SHP77 treated with DMSO at 0.1 percent for 48 hours (cell line): ENCODE results near the gene ZNF784.

Experiments
- DNase-seq: peaks from one replicate; lab custom pipeline; 2025; lab: John Stamatoyannopoulos, UW

ZNF784 gene, protein sequence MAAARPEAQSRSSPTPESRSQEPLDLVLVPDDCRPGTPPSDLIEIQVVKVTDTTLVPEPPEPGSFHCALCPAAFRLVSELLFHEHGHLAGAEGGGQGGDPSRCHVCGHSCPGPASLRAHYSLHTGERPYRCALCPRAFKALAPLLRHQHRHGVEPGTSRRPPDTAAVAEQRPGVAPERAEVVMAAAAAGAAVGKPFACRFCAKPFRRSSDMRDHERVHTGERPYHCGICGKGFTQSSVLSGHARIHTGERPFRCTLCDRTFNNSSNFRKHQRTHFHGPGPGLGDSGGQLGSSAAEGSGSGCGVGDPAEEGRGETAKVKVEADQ

DNA sequence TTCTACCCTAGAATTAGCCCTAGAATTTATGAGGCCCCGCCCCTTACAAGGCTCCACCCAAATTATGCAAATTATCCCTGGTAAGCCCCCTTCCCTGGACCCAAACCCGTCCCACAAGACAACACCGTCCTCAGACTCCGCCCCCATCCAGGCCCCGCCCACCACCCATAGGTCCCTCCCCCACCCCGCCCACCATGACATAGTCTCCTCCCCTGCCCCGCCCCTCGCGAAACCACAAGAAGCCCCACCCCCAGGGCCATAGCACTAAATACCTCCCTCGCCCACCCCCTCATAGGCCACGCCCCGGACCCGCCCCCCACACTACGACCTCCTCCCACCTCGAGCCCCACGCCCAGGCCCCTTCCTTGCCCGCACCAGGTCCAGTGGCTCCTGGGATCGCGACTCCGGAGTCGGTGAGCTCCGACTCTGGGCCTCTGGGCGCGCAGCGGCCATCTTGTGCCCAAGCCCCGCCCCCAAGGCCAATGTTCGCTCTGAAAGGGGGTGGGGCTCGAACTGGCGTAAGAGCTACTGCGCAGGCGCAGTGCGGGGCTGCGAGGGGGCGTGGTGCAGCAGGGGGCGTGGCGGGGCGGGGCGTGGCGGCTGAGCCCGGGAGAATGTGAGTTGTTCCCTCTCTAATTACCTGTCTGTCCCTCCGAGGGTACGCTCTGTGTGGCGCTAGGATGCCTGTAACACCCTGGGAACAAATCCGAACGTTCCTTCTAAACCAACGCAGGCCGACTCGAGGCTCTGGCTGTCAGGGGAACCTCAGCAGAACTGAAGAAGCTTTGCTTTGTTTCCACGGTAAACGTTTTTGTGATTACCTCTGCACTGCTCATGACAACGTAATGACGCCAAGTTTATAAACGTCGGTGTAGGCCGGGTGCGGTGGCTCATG is at the start of gene ZNF784:
Gene ZNF784 (minus strand): TSS at position 458 of the 895 bp plus-strand sequence. CDS start 5 bp downstream, at position 453.
- DNase-seq: peak; percentile 89

DNA sequence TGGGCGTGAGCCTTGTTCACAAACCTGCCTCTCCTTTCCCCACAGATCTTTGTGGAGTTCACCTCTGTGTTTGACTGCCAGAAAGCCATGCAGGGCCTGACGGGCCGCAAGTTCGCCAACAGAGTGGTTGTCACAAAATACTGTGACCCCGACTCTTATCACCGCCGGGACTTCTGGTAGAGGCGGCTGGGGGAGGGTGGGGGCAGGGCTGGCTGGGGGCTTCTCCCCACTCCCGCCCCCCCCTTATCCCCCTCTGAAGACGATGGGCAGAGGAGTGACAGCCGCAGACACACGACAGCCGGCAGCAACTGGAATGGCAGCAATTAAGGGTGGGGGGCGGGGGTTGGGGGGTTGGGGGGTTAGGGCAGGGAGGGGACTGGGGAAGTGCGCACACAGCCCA is 49.5 kb upstream of the ZNF784 start:
- DNase-seq: no peak

DNA sequence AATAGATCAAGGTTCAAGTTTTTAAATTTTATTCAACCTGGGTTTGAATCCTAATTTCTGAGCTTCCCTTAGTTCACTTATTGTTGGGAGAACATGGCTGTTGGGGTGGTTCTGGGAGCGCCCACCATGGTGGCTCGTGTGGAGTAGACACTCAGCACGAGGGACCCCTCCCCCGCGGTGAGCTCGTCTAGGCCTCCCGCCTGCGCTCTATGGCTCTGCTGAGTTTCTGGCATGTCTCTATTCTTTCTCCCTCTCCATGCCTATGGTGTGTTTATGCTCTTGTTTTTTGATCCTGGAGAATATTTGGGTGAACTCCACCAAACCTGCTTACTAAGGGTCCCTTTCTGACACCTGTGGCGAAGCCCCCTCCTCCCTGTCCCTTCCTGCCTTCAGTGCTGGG is 49.1 kb upstream of the ZNF784 start:
- DNase-seq: no peak

DNA sequence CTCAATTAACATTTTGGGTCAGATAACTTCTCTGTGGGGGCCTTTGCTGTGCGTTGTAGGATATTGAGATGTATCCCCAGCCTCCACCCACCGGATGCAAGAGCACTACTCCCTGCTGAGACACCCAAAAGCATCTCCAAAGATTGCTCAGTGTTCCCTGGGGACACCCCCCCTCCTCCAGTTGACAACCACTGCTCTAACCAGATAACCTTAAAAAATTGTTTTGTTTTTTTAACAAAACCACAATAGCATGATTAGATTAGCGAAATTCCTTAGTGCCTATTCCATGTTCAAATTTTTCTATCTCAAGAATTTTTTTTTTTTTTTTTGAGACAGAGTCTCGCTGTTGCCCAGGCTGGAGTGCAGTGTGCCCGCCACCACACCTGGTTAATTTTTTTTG is 48.1 kb upstream of the ZNF784 start:
- DNase-seq: no peak

DNA sequence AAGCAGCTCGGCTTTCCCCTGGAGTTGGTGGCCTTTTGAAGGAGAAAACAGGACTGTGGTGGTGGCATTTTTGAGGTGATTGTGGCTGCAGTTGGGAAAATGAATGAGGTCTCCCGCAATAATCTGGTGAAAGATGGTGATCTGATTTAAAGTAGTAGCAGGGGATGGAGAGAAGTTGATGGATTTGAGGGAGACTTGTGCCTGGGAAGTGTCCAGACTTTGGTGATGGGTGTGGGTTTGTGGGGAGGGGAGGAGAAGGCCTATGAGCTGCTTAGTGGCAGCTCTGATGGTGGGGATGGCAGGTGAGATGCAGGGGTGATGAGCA is 46.6 kb upstream of the ZNF784 start:
- DNase-seq: no peak

DNA sequence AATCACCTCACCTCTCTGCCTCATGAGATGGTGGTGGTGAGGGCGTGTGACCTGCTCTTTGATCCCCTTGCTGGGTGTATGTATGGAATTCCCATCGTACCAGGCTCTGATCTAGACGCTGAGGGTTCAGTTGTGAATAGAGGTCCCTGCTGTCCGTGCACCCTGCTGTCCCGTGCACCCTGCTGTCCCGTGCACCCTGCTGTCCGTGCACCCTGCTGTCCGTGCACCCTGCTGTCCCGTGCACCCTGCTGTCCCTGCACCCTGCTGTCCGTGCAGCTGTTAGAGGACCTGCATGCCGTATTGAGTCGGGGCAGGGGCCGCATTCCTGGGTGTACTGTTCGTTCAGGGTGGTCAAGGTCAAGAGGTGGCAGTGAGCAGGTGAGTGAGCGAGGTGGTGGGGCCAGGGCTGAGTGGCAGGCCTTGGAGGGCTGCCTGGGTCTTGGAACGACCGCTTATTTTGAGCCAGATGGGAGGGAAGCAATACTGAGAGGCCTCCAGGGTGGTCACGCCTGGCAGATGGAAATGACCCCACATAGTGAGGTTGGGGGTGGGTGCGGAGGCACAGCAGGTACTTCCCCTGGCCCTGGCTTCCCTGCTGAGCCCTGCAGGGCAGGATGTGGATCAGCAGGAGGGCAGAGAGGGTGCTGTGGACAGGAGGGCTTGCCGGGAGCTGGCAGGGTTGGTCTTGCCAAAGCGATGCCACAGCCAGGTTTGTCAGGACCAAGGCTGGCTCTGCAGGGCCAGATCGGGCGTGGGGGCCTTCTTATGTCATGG is 46.1 kb upstream of the ZNF784 start:
- DNase-seq: no peak

DNA sequence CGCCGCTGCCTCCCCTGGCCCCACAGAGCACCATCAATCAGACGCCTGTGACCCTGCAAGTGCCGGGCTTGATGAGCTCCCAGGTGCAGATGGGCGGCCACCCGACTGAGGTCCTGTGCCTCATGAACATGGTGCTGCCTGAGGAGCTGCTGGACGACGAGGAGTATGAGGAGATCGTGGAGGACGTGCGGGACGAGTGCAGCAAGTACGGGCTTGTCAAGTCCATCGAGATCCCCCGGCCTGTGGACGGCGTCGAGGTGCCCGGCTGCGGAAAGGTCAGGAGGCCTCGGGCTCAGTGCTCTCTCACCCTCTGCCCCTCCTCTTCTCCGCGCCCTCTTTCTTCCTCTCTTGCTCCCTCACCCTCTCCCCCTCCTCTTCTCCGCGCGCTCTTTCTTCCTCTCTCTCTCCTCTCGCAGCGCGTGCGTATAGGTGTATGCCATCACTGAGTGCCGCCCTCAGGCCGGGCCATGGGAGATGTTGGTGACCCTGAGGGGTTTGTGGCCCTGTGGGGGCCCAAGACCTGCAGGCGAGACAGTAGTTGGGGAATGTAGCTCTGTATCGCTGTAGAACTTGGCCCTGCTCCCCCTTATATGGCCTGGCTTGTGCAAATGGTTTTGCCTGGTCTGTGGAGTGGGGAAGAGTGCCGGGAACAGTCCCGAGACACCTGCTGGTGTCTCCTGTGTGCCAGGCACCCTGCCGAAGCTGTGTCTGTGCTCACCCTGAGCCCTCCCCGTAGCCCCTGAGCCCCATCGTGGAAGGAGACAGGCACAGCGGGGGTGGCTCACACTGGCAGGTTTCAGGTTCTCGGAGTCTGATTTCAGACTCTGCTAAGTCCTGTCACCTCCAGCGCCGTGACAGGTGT is 45.3 kb upstream of the ZNF784 start:
- DNase-seq: no peak

DNA sequence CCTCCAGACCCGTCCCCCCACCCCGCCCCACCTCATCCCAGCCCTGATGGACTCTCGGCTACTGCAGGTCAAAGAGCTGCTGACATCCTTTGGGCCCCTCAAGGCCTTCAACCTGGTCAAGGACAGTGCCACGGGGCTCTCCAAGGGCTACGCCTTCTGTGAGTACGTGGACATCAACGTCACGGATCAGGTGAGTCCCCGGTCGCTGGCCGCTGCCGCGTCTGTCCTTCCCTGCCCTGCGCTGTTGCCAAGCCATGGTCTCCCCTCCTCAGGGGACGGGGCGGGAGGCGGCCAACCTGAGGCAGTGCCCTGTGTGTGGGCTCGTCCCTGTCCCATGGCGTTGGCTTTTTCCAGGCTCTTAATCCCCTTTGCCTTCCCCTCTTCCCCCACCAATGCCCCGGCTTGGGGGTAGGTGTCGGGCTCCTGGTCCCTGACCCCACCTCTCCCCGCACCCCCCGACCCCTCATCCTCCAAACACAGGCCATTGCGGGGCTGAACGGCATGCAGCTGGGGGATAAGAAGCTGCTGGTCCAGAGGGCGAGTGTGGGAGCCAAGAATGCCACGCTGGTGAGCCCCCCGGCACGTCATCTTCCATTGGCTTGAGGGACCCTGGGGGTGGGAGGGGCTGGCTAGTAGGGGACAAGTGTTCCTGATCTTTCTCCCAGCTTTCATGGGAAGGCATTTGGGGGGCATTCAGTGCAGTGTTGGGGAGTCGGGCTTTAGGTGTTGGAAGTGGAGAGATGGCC is 44.4 kb upstream of the ZNF784 start:
- DNase-seq: no peak

DNA sequence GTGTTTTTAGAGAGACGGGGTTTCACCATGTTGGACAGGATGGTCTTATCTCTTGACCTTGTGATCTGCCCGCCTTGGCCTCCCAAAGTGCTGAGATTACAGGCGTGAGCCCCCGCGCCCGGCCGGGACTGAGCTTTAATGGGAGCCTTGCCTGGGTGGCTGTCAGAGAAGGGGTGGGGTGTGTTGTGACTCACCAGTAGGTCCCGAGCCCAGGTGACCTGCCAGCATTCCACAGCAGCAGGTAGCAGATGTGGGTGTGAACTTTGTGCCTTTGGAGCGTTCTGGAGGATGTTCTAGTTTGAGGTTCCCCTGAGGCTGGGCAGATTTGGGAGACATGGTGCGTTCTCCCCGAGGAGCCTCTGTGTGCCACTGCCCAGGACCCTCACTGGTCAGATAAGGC is 43.6 kb upstream of the ZNF784 start:
- no peak for DNase-seq

DNA sequence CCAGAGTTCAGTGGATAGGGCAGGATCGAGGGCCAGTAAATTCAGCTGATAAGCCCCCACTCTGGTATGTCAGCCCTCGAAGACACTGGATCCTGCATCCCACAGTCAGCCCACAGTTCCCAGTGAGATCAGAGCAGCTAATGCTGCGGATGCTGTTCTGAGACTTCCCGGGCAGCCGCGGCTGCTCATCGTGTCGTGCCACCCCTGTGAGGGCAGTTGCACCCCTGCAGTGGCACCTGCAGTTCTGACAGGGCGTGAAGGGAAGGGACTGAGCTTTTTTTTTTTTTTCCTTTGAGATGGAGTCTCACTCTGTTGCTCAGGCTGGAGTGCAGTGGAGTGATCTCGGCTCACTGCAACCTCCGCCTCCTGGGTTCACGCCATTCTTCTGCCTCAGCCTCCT is 43.1 kb upstream of the ZNF784 start:
- DNase-seq: no peak

DNA sequence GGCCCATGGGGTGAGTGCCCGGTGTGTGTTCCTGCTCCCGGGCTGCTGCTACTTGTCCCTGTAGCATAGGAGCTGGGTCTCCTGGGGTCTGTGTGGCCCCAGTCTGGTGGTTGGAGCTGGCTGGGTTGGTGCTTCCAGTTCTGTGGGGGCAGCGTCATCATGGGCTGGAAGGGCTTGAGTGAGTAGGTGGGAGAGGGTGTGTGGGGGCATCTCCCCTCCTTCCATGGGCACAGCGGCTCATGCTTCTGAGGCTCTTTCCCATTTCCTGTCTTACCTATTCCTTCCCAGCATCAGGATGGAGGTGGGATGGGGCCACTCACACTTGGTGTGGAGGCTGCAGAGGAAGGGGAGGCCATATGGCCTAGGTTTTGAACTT is 42.6 kb upstream of the ZNF784 start:
- no peak for DNase-seq

DNA sequence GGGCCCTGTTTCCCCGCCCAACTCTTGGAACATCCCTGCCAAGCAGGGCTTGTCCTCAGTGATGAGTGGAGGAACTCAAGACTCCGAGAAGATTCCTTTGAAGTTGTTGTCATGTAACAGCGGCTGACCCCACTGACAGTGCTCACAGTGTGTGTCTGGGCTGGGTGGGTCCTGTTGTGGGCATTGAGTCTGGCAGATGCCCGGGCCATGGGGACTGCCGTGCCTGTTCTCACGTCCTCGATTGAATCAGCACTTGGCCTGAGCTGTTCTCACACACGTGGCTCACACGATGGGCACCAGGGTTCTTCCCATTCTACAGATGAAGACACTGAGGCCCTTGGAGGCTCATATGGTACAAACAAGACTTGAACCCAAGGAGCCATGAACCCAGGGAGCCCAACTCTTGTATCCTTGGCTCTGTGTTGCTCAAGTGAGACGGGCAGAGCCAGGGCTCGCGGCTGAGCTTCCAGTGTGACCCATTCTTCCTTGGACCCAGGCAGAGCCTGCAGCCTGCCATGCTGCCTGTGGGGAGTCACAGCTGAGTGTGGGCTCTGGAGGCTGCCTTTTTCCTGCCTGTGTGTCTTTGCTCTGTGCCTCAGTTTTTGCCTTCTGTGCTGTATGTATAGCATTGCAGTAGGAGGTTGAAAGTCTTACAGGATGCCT is 42.1 kb upstream of the ZNF784 start:
- DNase-seq: no peak

DNA sequence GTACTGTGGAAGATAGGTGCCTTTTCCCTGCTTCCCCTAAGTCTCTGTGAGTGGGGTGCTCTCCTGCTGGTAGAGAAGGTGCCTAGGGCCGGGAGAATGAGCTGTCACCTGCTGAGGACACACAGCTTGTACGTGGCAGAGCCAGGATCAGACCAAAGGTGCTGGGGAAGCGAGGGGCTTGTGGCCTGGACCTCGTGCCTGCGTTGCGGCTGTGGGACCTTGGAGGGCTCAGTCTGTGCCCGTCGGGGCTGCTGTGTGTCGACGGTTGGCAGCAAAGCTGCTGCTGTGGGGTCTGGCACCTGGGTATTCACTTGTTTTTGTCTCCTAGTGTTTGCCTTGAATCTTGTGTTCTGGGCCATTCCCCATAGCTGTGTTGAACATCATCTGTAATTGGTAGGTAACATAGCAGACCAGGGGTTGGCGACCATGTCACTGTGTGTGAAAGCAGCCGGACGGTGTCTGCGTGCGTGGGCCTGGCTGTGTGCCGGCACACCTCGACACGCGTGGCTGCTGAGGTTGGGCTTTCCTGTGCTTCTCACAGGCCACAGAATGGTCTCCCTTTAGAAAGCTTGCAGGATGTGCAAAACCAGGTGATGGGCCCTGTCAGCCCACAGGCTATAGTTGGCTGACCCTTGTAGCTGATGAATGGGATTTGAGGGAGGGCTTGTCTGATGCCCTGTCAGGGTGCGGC is 39.6 kb upstream of the ZNF784 start:
- DNase-seq: no peak

DNA sequence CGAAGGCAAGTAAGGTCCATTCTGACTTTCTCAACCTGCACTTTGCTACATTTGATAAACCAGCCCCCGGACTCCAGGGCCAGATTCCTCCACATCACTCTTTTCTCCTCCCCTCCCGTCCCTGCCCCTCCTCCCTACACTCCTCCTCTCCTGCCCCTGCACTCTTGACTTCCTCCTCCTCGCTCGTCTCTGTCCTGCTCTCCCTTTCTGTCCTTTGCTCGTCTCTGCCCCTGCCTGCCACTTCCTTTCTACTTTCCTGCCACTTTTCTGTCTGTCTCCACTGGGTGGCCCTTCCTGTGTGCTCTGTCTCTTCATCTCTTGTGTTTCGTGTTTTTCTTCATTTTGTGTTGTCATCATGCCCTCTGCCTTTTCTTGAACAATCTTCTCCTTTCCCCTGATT is 37.5 kb upstream of the ZNF784 start:
- no peak for DNase-seq

DNA sequence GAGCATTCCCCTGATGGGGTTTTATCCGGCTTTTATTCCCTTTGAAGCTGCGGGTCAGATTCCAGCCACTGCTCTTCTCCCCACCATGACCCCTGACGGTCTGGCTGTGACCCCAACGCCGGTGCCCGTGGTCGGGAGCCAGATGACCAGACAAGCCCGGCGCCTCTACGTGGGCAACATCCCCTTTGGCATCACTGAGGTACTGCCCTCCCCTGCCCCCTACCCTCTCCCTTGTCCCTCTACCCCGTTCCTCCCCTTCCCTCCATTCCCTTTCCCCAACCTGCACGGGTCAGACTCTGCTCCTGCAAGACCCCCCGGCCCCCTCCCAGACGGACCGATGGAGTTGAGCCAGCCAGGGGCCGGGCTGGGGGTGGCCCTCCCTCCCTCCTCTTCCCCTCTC is 36.6 kb upstream of the ZNF784 start:
- DNase-seq: no peak

DNA sequence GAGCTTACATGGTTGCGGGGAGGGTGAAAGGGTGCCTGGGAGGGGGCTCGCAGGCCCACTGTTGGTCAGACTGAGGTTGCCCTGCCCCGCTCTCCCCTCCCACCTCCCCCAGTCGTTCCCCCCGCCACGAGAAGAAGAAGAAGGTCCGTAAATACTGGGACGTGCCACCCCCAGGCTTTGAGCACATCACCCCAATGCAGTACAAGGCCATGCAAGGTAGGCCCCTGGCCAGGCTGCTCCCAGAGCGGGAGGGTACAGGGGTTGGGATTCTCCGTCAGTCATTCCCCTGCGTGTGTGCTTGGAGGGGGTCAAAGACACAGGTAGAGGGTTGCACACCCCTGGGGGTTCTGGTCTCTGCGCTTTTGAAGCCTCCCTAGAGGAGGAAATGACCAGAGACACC is 36.0 kb upstream of the ZNF784 start:
- DNase-seq: no peak

DNA sequence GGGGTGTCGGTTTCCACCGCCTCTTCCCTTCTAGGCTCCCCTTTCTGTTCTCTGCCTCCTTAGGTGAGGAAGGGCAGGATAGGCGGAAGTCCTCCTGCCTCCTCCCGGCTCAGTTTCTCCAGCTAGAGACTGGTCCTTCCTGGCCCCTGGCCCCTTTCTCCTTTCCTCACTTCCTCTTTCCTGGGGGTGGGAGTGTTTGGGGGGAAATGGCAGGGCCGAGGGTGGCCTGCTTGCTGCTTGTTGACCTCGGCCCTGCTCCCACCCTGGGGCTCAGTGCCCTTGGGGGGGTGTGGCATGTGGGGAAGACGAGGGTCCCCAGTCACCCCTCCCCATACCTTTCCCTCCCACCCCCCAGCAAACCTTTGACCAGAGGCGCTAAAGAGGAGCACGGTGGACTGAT is 35.5 kb upstream of the ZNF784 start:
- no peak for DNase-seq

DNA sequence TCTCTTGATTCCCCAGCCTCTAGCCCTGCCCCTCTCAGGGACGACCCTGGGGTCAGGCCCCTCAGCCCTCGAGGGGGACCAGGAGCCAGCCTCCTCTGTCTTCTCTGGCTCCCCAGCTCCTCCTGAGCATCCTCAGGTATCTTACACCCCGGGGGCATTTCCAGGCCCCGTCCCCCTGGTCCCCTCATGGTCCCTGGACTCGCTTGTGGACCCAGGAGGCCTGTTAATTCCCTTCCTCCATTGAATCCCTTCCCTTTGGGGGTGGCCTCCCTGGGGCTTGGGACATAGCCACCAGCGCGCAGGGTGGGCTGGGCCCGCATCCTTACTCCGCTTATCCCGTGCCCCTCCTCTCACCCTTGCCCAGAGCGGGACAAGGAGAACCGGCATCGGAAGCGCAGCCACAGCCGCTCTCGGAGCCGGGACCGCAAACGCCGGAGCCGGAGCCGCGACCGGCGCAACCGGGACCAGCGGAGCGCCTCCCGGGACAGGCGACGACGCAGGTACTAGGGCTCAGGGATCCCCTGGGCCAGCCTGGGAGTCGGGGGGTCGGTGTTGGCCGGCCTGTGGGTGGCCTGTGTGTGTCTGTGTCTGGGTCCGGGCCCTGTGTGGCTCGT is 34.6 kb upstream of the ZNF784 start:
- DNase-seq: no peak

DNA sequence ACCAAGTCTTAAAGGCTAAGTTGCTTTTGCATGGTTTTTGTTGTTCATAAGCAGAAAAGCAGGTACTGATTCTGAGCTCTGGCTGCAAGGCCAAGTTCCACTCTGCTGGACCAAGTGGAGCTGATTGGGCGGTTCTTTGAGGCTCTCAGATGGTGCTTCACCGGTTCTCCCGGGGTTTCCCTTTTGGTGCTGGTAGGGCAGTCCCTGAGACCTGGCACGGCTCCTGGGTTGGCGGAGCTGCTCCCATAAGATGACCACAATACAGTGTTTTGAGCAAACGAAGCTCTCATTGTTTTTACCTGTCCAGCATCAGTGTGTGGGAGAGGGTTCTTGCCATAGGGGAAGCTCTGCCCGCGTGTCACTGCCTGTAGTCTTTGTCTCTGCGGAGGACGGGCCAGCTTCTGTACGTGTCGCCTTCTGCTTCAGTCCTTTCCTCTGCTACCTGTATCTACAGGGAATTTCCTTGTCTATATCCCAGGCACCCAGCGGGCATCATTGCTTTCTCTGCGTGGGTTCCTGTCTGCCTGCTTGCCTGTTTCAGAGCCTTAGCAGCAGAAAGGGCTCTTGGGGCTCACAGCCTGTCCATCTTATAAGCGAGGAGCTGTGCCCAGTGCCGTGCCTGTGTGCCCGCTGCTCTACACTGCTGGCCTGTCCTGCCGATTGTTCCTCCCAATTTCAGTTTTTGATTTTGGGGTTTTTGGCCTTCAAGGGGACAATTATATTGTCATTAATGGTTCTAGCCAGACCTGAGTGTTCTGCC is 32.8 kb upstream of the ZNF784 start:
- DNase-seq: no peak
